ENCODE measurements around the gene FAM174C. TPM values are rescaled to one million over a fixed set of nuclear protein-coding genes. Genes with fewer than 3 reads are reported as not detected.

Gene FAM174C
- polyA plus RNA-seq, 4 donors, result 13.3 to 30.9 (median 26.1) TPM

GRCh38 chr19:1249990-1250436 lies 25.3 kb upstream of the FAM174C start:
- DNase-seq (ENCODE audit: low read depth in 4 of 4, low spot score in 2 of 4), result no peak

- no peak for DNase-seq (ENCODE audit: low read depth in 4 of 4, low spot score in 2 of 4)
Observed at GRCh38 chr19:1250437-1251260, 24.7 kb upstream of the FAM174C start.

- DNase-seq (ENCODE audit: low read depth in 4 of 4, low spot score in 2 of 4), result no peak
Observed at GRCh38 chr19:1251330-1252220, 23.8 kb upstream of the FAM174C start.

- no peak for DNase-seq (ENCODE audit: low read depth in 4 of 4, low spot score in 2 of 4)
Observed at GRCh38 chr19:1252221-1252820, 23.0 kb upstream of the FAM174C start.

- no peak for DNase-seq (ENCODE audit: low read depth in 4 of 4, low spot score in 2 of 4)
Observed at GRCh38 chr19:1252821-1253513, 22.4 kb upstream of the FAM174C start.

GRCh38 chr19:1253514-1254080 lies 21.7 kb upstream of the FAM174C start:
- no peak for DNase-seq (ENCODE audit: low read depth in 4 of 4, low spot score in 2 of 4)

GRCh38 chr19:1254081-1254527 lies 21.2 kb upstream of the FAM174C start:
- DNase-seq (ENCODE audit: low read depth in 4 of 4, low spot score in 2 of 4), result no peak

GRCh38 chr19:1254530-1255185 lies 20.7 kb upstream of the FAM174C start:
- no peak for DNase-seq (ENCODE audit: low read depth in 4 of 4, low spot score in 2 of 4)

- no peak for DNase-seq (ENCODE audit: low read depth in 4 of 4, low spot score in 2 of 4)
Observed at GRCh38 chr19:1255186-1256161, 19.9 kb upstream of the FAM174C start.

- no peak for DNase-seq (ENCODE audit: low read depth in 4 of 4, low spot score in 2 of 4)
Observed at GRCh38 chr19:1256646-1257474, 18.5 kb upstream of the FAM174C start.

GRCh38 chr19:1257475-1258162 lies 17.7 kb upstream of the FAM174C start:
- no peak for DNase-seq (ENCODE audit: low read depth in 4 of 4, low spot score in 2 of 4)

- DNase-seq (ENCODE audit: low read depth in 4 of 4, low spot score in 2 of 4), result no peak
Observed at GRCh38 chr19:1258163-1258492, 17.2 kb upstream of the FAM174C start.

- DNase-seq (ENCODE audit: low read depth in 4 of 4, low spot score in 2 of 4), result no peak
Observed at GRCh38 chr19:1258707-1259205, 16.6 kb upstream of the FAM174C start.

- DNase-seq (ENCODE audit: low read depth in 4 of 4, low spot score in 2 of 4), result no peak
Observed at GRCh38 chr19:1259206-1259875, 16.0 kb upstream of the FAM174C start.

- DNase-seq (ENCODE audit: low read depth in 4 of 4, low spot score in 2 of 4), result no peak
Observed at GRCh38 chr19:1259876-1260748, 15.2 kb upstream of the FAM174C start.
